ENCODE results near the gene RFTN1. TPM values are rescaled to one million over a fixed set of nuclear protein-coding genes. Genes with fewer than 3 reads are reported as not detected.

The RFTN1 gene
- total and polyA plus RNA-seq, 2 donors (not counting 1 experiment from before 2014, with no cell fraction given): 35.1 to 35.5 TPM

- TF ChIP-seq CTCF (conservative IDR thresholded peaks at IDR 0.05 in 1 of 2, IDR thresholded peaks at IDR 0.05 in 1 of 2; ENCODE audit: low read depth in 1 of 2, low read length in 2 of 2): no peak
- no peak for TF ChIP-seq EZH2 (IDR thresholded peaks at IDR 0.05; ENCODE audit: low read length, missing control alignments)
- no peaks in the 10 kb centered on the region for H3K9me3 ChIP-seq (ENCODE audit: control insufficient read depth, insufficient read depth, low read depth, low read length)
- H3K27ac ChIP-seq (ENCODE audit: insufficient read depth, low read length): no peak overlapping the region
- H3K4me3 ChIP-seq (replicated peaks in 1 of 4; ENCODE audit: control extremely low read depth in 1 of 4, insufficient read depth in 1 of 4, low read depth in 3 of 4, low read length in 4 of 4): no peak overlapping the region
- peaks cover 2% of the 10 kb centered on the region for H3K79me2 ChIP-seq (ENCODE audit: control insufficient read depth, insufficient read depth, low read length)
- DNase-seq (ENCODE audit: low read depth in 2 of 2): no peak
- no peaks in the 10 kb centered on the region for H3K27me3 ChIP-seq (ENCODE audit: control insufficient read depth, insufficient read depth, low read length)
- H2AFZ ChIP-seq (ENCODE audit: low read length): no peak overlapping the region
- no peak overlapping the region for H3K9ac ChIP-seq (ENCODE audit: insufficient read depth, low read length)
- no peaks in the 10 kb centered on the region for H4K20me1 ChIP-seq (ENCODE audit: control insufficient read depth, extremely low read depth, insufficient read depth, low read length)
- peaks cover 13% of the 10 kb centered on the region for H3K4me1 ChIP-seq (ENCODE audit: control insufficient read depth, extremely low read depth, insufficient read depth, low read length)
- H3K36me3 ChIP-seq (ENCODE audit: control insufficient read depth, insufficient read depth, low read length): no peaks in the 10 kb centered on the region
- H3K4me2 ChIP-seq (ENCODE audit: extremely low read depth, insufficient read depth, low read length): no peak overlapping the region
Measured at GRCh38 chr3:16449369-16449768, 64.1 kb downstream of the RFTN1 start.

GRCh38 chr3:16448639-16449070, 64.8 kb downstream of the RFTN1 start:
- peak overlapping the region; percentile 47 for H3K27ac ChIP-seq (ENCODE audit: insufficient read depth, low read length)
- H3K27me3 ChIP-seq (ENCODE audit: control insufficient read depth, insufficient read depth, low read length): no peaks in the 10 kb centered on the region
- TF ChIP-seq EZH2 (IDR thresholded peaks at IDR 0.05; ENCODE audit: low read length, missing control alignments) (no peak), CTCF (conservative IDR thresholded peaks at IDR 0.05 in 1 of 2, IDR thresholded peaks at IDR 0.05 in 1 of 2; ENCODE audit: low read depth in 1 of 2, low read length in 2 of 2) (no peak)
- no peak overlapping the region for H3K4me3 ChIP-seq (replicated peaks in 1 of 4; ENCODE audit: control extremely low read depth in 1 of 4, insufficient read depth in 1 of 4, low read depth in 3 of 4, low read length in 4 of 4)
- no peaks in the 10 kb centered on the region for H3K36me3 ChIP-seq (ENCODE audit: control insufficient read depth, insufficient read depth, low read length)
- H2AFZ ChIP-seq (ENCODE audit: low read length): no peak overlapping the region
- H3K4me2 ChIP-seq (ENCODE audit: extremely low read depth, insufficient read depth, low read length): peak overlapping the region; percentile 41
- peaks cover 2% of the 10 kb centered on the region for H3K79me2 ChIP-seq (ENCODE audit: control insufficient read depth, insufficient read depth, low read length)
- peaks cover 13% of the 10 kb centered on the region for H3K4me1 ChIP-seq (ENCODE audit: control insufficient read depth, extremely low read depth, insufficient read depth, low read length)
- H3K9me3 ChIP-seq (ENCODE audit: control insufficient read depth, insufficient read depth, low read depth, low read length): no peaks in the 10 kb centered on the region
- DNase-seq (ENCODE audit: low read depth in 2 of 2): peak; percentile 95 to 99
- no peak overlapping the region for H3K9ac ChIP-seq (ENCODE audit: insufficient read depth, low read length)
- no peaks in the 10 kb centered on the region for H4K20me1 ChIP-seq (ENCODE audit: control insufficient read depth, extremely low read depth, insufficient read depth, low read length)

- no peaks in the 10 kb centered on the region for H3K36me3 ChIP-seq (ENCODE audit: control insufficient read depth, insufficient read depth, low read length)
- no peak overlapping the region for H2AFZ ChIP-seq (ENCODE audit: low read length)
- TF ChIP-seq CTCF (conservative IDR thresholded peaks at IDR 0.05 in 1 of 2, IDR thresholded peaks at IDR 0.05 in 1 of 2; ENCODE audit: low read depth in 1 of 2, low read length in 2 of 2) (no peak), EZH2 (IDR thresholded peaks at IDR 0.05; ENCODE audit: low read length, missing control alignments) (no peak)
- H3K9me3 ChIP-seq (ENCODE audit: control insufficient read depth, insufficient read depth, low read depth, low read length): no peaks in the 10 kb centered on the region
- H3K9ac ChIP-seq (ENCODE audit: insufficient read depth, low read length): no peak overlapping the region
- H3K27ac ChIP-seq (ENCODE audit: insufficient read depth, low read length): no peak overlapping the region
- H3K79me2 ChIP-seq (ENCODE audit: control insufficient read depth, insufficient read depth, low read length): peaks cover 2% of the 10 kb centered on the region
- no peak for DNase-seq (ENCODE audit: low read depth in 2 of 2)
- no peaks in the 10 kb centered on the region for H3K27me3 ChIP-seq (ENCODE audit: control insufficient read depth, insufficient read depth, low read length)
- H3K4me2 ChIP-seq (ENCODE audit: extremely low read depth, insufficient read depth, low read length): no peak overlapping the region
- H3K4me1 ChIP-seq (ENCODE audit: control insufficient read depth, extremely low read depth, insufficient read depth, low read length): peaks cover 10% of the 10 kb centered on the region
- H3K4me3 ChIP-seq (replicated peaks in 1 of 4; ENCODE audit: control extremely low read depth in 1 of 4, insufficient read depth in 1 of 4, low read depth in 3 of 4, low read length in 4 of 4): no peak overlapping the region
- no peaks in the 10 kb centered on the region for H4K20me1 ChIP-seq (ENCODE audit: control insufficient read depth, extremely low read depth, insufficient read depth, low read length)
Measured at GRCh38 chr3:16447135-16447534, 66.4 kb downstream of the RFTN1 start.
